Gastroesophageal sphincter (tissue), 4 donors: ENCODE results near the gene SLC7A14. TPM values are rescaled to one million over a fixed set of nuclear protein-coding genes. Genes with fewer than 3 reads are reported as not detected.

Experiments
- ATAC-seq: fragments of 150-250 bp; one replicate; pipeline ENCODE4 v1.9.1; 2016; ENCODE audit warnings: mild to moderate bottlenecking, moderate library complexity
- H3K27ac ChIP-seq, 4 donors: fragments of 200-600 bp; sonication (generic) in 3 of 4; 1 replicate in 3 of 4; 2 replicates in 1 of 4; pipeline ENCODE4 v1.5.1; 2016 to 2019
- H3K27me3 ChIP-seq: fragments of 200-600 bp; sonication (generic); one replicate; pipeline ENCODE4 v1.5.1; 2019
- H3K36me3 ChIP-seq, 2 donors: fragments of 200-600 bp; sonication (generic); one replicate each; pipeline ENCODE4 v1.5.1; 2019; ENCODE audit warnings: control low read depth in 1 of 2
- H3K4me1 ChIP-seq, 3 donors: fragments of 200-600 bp; sonication (generic); 1 replicate in 2 of 3; 2 replicates in 1 of 3; pipeline ENCODE4 v1.5.1; 2016 to 2019; ENCODE audit warnings: control low read depth in 2 of 3
- H3K4me3 ChIP-seq, 2 donors: fragments of 200-600 bp; sonication (generic); one replicate each; pipeline ENCODE4 v1.5.1; 2019; ENCODE audit warnings: mild to moderate bottlenecking in 1 of 2, moderate library complexity in 1 of 2
- H3K9me3 ChIP-seq, 3 donors: fragments of 200-600 bp; sonication (generic); one replicate each; pipeline ENCODE4 v1.5.1; 2017 to 2019; ENCODE audit warnings: control low read depth in 2 of 3
- EP300 ChIP-seq: sonication (generic); formaldehyde crosslinking; IDR thresholded peaks from one replicate; pipeline ENCODE4 v1.6.1; 2017; ENCODE audit warnings: antibody characterized with exemption, mild to moderate bottlenecking
- POLR2A ChIP-seq, 2 donors: fragments of 450-650 bp; IDR thresholded peaks; one replicate each; pipeline ENCODE4 v1.6.1; 2017; ENCODE audit warnings: antibody characterized with exemption in 2 of 2, mild to moderate bottlenecking in 2 of 2, moderate library complexity in 1 of 2
- POLR2AphosphoS5 ChIP-seq: sonication (generic); formaldehyde crosslinking; IDR thresholded peaks from one replicate; pipeline ENCODE4 v1.6.1; 2017; ENCODE audit warnings: antibody characterized with exemption
- WGBS, 2 donors: methylation state at CpG; one replicate each; pipeline ENCODE4 v1.1.5; 2018; ENCODE audit warnings: low coverage in 1 of 2; 5-methylcytosine and 5-hydroxymethylcytosine counted together
- total RNA-seq, 4 donors: library from RNA; depleted of rRNA; stranded (reverse); fragments of >200 nt; gene quantifications; one replicate each; pipeline ENCODE4 v1.1.0, GENCODE V29; 2016
- TF ChIP-seq, protein P1 (sequence below), 4 experiments: fragments of 200-600 bp in 2 of 4; fragments of 450-650 bp in 2 of 4; sonication (generic) in 1 of 4; IDR thresholded peaks; one replicate each; pipeline ENCODE4 v1.5.1; 2017 to 2019; ENCODE audit warnings: antibody characterized with exemption in 4 of 4, mild to moderate bottlenecking in 2 of 4, moderate library complexity in 2 of 4

SLC7A14 gene
- total RNA-seq, 4 donors from 2014 or later: under 0.01 to 0.99 (median 0.43) TPM

GRCh38 chr3:170485294-170485693 lies 100.6 kb downstream of the SLC7A14 start:
- TF ChIP-seq POLR2A (IDR thresholded peaks at IDR 0.05) (no peak), POLR2AphosphoS5 (no peak), EP300 (no peak)
- TF ChIP-seq, protein P1, sequence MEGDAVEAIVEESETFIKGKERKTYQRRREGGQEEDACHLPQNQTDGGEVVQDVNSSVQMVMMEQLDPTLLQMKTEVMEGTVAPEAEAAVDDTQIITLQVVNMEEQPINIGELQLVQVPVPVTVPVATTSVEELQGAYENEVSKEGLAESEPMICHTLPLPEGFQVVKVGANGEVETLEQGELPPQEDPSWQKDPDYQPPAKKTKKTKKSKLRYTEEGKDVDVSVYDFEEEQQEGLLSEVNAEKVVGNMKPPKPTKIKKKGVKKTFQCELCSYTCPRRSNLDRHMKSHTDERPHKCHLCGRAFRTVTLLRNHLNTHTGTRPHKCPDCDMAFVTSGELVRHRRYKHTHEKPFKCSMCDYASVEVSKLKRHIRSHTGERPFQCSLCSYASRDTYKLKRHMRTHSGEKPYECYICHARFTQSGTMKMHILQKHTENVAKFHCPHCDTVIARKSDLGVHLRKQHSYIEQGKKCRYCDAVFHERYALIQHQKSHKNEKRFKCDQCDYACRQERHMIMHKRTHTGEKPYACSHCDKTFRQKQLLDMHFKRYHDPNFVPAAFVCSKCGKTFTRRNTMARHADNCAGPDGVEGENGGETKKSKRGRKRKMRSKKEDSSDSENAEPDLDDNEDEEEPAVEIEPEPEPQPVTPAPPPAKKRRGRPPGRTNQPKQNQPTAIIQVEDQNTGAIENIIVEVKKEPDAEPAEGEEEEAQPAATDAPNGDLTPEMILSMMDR (IDR thresholded peaks at IDR 0.05): no peak
- ATAC-seq: no peak
- Histone ChIP-seq H3K27ac (no peak overlapping the region), H3K36me3 (no peaks in the 10 kb centered on the region), H3K4me1 (no peaks in the 10 kb centered on the region), H3K27me3 (no peaks in the 10 kb centered on the region), H3K9me3 (no peaks in the 10 kb centered on the region), H3K4me3 (no peak overlapping the region)
- WGBS, 2 donors: 20% methylated on average over 2 of the region's 3 CpGs; no CpG with 5 or more reads in 1 of the 2 donors

- H3K4me3 ChIP-seq: no peak overlapping the region
- H3K4me1 ChIP-seq: no peaks in the 10 kb centered on the region
- no peak overlapping the region for H3K27ac ChIP-seq
- 84 to 100% methylated on average over 2 to 3 of the region's 4 CpGs for WGBS, 2 donors
- H3K9me3 ChIP-seq: no peaks in the 10 kb centered on the region
- ATAC-seq: no peak
- no peaks in the 10 kb centered on the region for H3K36me3 ChIP-seq
- no peak for TF ChIP-seq POLR2AphosphoS5
- TF ChIP-seq, protein P1 (IDR thresholded peaks at IDR 0.05): no peak
- no peak for TF ChIP-seq POLR2A (IDR thresholded peaks at IDR 0.05)
- no peak for TF ChIP-seq EP300
- no peaks in the 10 kb centered on the region for H3K27me3 ChIP-seq
These were observed 101.0 kb downstream of the SLC7A14 start for GRCh38 chr3:170484869-170485268.

- Histone ChIP-seq H3K4me3 (no peak overlapping the region), H3K9me3 (no peaks in the 10 kb centered on the region), H3K27me3 (no peaks in the 10 kb centered on the region), H3K27ac (no peak overlapping the region), H3K36me3 (no peaks in the 10 kb centered on the region), H3K4me1 (no peaks in the 10 kb centered on the region)
- no peak for TF ChIP-seq POLR2A (IDR thresholded peaks at IDR 0.05)
- 48 to 63% methylated on average over 4 to 5 of the region's 5 CpGs for WGBS, 2 donors
- no peak for ATAC-seq
These were observed 102.2 kb downstream of the SLC7A14 start for GRCh38 chr3:170483485-170484262.

- 71 to 89% methylated on average over 3 to 4 of the region's 4 CpGs for WGBS, 2 donors
- ATAC-seq: no peak
- H3K27ac ChIP-seq: no peak overlapping the region
- H3K27me3 ChIP-seq: no peaks in the 10 kb centered on the region
- H3K36me3 ChIP-seq: no peaks in the 10 kb centered on the region
- H3K9me3 ChIP-seq: no peaks in the 10 kb centered on the region
- no peaks in the 10 kb centered on the region for H3K4me1 ChIP-seq
- TF ChIP-seq POLR2AphosphoS5 (no peak), POLR2A (IDR thresholded peaks at IDR 0.05) (no peak), EP300 (no peak)
- TF ChIP-seq, protein P1 (IDR thresholded peaks at IDR 0.05): no peak
- no peak overlapping the region for H3K4me3 ChIP-seq
These were observed 103.7 kb downstream of the SLC7A14 start for GRCh38 chr3:170482199-170482598.

DNA sequence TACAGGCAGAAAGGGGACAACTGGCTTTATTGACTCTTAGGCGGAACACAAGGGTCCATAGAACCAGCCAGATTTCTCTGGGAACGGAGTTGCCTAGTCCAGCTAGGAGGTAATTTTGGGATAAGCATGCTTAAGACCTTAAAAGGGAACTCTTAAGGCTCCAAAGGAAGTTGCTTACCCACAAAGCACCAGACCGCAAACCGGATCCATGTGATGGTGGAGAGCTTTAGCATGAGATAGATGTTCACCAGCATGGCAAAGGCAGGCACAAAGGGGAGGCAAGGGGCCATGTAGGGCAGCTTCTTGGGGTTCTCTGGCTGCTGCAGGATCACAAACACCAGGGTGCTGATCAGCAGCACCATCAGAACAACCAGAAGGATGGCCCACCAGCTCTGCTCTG lies 105.8 kb downstream of the SLC7A14 start:
- no peaks in the 10 kb centered on the region for H3K4me1 ChIP-seq
- no peaks in the 10 kb centered on the region for H3K36me3 ChIP-seq
- no peaks in the 10 kb centered on the region for H3K9me3 ChIP-seq
- no peak overlapping the region for H3K27ac ChIP-seq
- no peak for ATAC-seq
- 80 to 94% methylated on average over 1 to 4 of the region's 4 CpGs for WGBS, 2 donors
- no peaks in the 10 kb centered on the region for H3K27me3 ChIP-seq
- TF ChIP-seq EP300: no peak
- no peak for TF ChIP-seq POLR2AphosphoS5
- TF ChIP-seq, protein P1 (IDR thresholded peaks at IDR 0.05): no peak
- no peak for TF ChIP-seq POLR2A (IDR thresholded peaks at IDR 0.05)
- H3K4me3 ChIP-seq: no peak overlapping the region
